Measurements from ENCODE around the gene SLBP.

DNA sequence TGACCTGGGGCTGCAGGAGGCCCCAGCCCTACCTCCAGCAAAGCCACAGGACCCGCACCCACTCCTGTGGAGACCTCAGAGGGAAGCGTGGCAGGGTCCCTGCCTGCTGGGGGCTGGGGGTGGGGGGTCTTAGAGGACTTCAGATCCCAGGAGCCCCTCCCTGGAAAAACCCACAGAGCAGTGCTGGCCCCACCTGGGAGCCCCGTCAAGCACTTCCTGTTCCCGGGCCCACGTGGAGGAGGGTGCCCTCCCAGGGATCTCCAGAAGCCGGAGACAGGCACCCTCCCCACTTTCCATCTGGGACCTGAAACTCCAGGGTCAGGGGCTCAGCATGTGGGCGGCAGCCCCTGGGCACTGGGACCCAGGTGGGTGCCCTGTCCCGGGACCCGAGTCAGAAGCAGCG, 41.2 kb upstream of the SLBP start:
- TF ChIP-seq CTCF (IDR thresholded peaks at IDR 0.05) (no peak), POLR2A (IDR thresholded peaks at IDR 0.05) (no peak)
